ENCODE data around the gene DEPP1. TPM values are rescaled to one million over a fixed set of nuclear protein-coding genes. Genes with fewer than 3 reads are reported as not detected.
A peak's percentile ranks its signal among the peaks of the same experiment; 100 is the strongest.

The DEPP1 gene
- total RNA-seq, 2 donors from 2014 or later, result 0.31 to 0.53 TPM

GRCh38 chr10:44979281-44980191, 927 bp upstream of the DEPP1 start:
- no peak for ATAC-seq
- H3K27me3 Mint-ChIP-seq, result no peaks in the 10 kb centered on the region
- H3K4me1 Mint-ChIP-seq (ENCODE audit: low read depth in 2 of 2), result peaks cover 0 to 12% of the 10 kb centered on the region in 2 donors
- no peaks in the 10 kb centered on the region for H3K36me3 Mint-ChIP-seq
- no peaks in the 10 kb centered on the region for H3K9me3 Mint-ChIP-seq
- no peak for DNase-seq (ENCODE audit: low spot score)
- no peak overlapping the region for H3K4me3 Mint-ChIP-seq
- no peak overlapping the region for H3K27ac Mint-ChIP-seq

DNA sequence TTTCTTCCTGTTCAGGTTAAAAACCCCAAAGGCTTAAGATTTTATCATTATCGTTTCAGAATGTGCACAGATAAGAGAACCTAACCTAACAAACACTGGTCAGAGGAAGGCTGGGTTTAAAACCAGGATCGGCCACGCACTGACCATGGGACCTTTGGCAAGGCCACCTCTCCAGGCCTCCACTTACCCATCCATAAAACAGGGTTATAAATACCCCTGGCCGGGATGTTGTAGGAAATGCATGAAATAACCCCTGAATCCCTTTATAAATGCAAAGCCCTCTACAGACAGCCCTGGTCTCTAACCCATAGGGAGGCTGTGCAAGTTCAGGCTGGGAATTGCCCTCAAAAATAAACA, 418 bp downstream of the DEPP1 start:
- Mint-ChIP-seq H3K4me1 (ENCODE audit: low read depth in 2 of 2) (peaks cover 10 to 19% of the 10 kb centered on the region in 2 donors), H3K9me3 (no peaks in the 10 kb centered on the region), H3K27me3 (no peaks in the 10 kb centered on the region), H3K36me3 (no peaks in the 10 kb centered on the region), H3K27ac (no peak overlapping the region), H3K4me3 (no peak overlapping the region)
- DNase-seq (ENCODE audit: low spot score) (no peak), ATAC-seq (no peak)

- Mint-ChIP-seq H3K4me3 (no peak overlapping the region), H3K4me1 (ENCODE audit: low read depth in 2 of 2) (peaks cover 10 to 26% of the 10 kb centered on the region in 2 donors)
- no peak for ATAC-seq
These were observed 1.1 kb downstream of the DEPP1 start for GRCh38 chr10:44977287-44978212.

DNA sequence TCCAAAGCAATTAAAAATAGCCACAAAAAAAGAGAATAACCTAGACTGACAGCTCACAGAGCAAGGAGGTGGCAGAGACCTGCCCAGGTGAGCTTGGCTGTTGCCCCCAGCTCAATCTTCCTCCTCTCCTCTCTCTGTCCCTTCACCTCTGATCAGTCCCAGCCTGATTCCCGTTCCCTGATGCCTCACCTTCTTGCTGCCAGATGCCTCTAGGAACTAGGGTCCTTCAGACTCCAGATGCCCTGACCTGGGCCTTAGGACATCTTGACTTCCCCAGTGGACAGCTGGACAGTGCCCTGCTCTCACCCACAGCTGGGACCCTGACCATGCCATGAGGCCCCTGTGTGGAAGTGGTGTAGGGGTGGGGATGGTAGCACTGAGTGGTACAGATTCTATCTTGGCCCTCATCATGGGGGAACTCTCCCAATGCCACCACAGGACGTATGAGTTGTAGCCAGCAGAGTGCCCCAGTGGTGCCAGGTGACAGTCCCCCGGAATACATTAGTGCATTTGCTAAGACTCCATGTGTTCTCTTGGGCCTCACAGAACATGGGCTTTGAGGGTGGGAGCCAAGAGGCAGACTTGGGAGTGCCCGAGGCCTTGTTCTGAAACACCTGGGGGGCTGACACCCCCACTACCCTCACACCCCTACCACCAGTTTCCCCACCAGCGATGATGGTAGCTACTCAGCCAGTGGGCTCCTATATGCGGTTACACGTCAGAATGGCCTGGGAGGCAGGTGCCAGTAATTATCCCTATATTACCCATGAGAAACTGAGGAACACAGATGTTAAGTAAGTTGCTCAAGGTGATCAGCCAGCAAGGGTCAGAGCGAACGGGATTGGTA, 2.0 kb downstream of the DEPP1 start:
- peaks cover 10 to 29% of the 10 kb centered on the region in 2 donors for H3K4me1 Mint-ChIP-seq (ENCODE audit: low read depth in 2 of 2)
- DNase-seq (ENCODE audit: low spot score) (no peak), ATAC-seq (no peak)
- H3K27me3 Mint-ChIP-seq, result no peaks in the 10 kb centered on the region
- no peaks in the 10 kb centered on the region for H3K9me3 Mint-ChIP-seq
- peak overlapping the region in 1 of 2 donors; percentile 50 for H3K27ac Mint-ChIP-seq
- H3K4me3 Mint-ChIP-seq, result no peak overlapping the region
- no peaks in the 10 kb centered on the region for H3K36me3 Mint-ChIP-seq

More at GRCh38 chr10:44977287-44978212, 1.1 kb downstream of the DEPP1 start:
- Mint-ChIP-seq H3K9me3 (no peaks in the 10 kb centered on the region), H3K27ac (no peak overlapping the region), H3K27me3 (no peaks in the 10 kb centered on the region), H3K36me3 (no peaks in the 10 kb centered on the region)
- no peak for DNase-seq (ENCODE audit: low spot score)

- no peak for ATAC-seq
- Mint-ChIP-seq H3K4me1 (ENCODE audit: low read depth in 2 of 2) (peaks cover 10 to 31% of the 10 kb centered on the region in 2 donors), H3K4me3 (no peak overlapping the region), H3K9me3 (no peaks in the 10 kb centered on the region), H3K27me3 (no peaks in the 10 kb centered on the region), H3K27ac (peak overlapping the region in 1 of 2 donors; percentile 50), H3K36me3 (no peaks in the 10 kb centered on the region)
- no peak for DNase-seq (ENCODE audit: low spot score)
These were observed 2.9 kb downstream of the DEPP1 start for GRCh38 chr10:44975431-44976331.

DNA sequence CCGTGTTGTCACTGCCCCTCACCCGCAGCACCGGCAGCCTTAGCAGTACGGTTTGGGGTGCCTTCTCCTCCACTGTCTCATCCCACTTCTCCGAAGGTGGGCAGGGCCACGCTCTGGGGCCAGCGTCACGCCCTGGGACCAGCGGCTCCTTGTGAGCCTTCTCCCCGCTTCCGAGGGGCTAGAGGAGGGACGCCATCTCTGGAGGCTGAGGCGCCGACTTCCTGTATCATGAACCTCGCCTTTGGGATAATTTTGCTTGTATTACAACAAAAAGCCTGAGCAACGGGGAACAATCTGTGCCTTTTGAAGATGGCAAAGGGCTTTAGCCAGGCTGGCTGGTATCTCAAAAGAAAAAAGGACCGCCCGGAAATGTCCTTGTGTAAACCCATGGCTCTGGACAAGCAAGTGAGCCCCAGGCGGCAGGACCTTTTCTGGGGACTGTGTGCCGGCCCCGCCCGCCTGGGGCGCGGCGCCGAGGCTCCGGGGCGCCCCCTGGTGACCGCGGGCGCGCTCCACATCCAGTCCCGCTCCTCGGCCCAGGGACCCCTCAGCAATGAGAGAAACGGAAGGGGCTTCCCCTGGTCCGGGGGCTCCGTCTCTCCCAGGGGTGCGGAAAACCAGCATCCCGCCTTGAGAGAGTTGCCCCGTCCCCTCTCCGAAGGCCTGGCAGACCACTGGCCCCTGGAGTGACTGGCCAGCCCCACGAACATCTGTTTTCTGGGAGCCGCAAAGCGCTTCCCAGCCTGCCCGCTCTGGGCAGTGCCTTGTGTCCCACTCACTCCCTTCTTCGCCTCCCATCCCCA, 3.8 kb downstream of the DEPP1 start:
- DNase-seq (ENCODE audit: low spot score), result peak; percentile 80
- peak; percentile 89 to 92 for ATAC-seq
- H3K27me3 Mint-ChIP-seq, result no peaks in the 10 kb centered on the region
- no peaks in the 10 kb centered on the region for H3K36me3 Mint-ChIP-seq
- peak overlapping the region; percentile 59 for H3K4me3 Mint-ChIP-seq
- H3K27ac Mint-ChIP-seq, result peak overlapping the region in 1 of 2 donors; percentile 41
- no peaks in the 10 kb centered on the region for H3K9me3 Mint-ChIP-seq
- H3K4me1 Mint-ChIP-seq (ENCODE audit: low read depth in 2 of 2), result peaks cover 12 to 35% of the 10 kb centered on the region in 2 donors

DNA sequence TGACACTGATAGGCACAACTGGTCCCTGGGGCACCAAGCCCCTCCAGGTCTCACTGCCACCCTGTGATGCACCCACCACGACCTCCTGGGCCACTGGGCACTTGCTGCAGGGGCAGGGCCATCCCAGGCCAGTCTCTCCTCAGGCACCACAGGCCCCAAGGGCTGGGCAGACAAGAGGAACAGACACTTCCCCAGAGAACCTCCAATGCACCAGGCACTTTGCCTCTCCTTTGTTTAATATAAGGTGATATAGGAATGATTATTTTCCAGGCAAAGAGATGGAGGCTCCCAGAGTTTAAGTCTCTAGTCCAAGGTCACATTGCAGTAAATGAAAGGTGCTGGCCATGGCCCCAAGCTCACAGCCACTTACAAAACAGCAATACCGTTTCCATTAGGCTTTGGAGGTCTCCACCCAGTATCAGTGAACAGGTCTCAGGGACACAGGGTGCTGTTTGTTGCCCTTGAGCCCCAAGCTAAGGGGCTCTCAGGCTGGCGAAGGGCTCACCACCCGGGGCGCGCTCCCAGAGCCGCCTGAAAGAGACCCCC, 4.5 kb downstream of the DEPP1 start:
- Mint-ChIP-seq H3K27me3 (no peaks in the 10 kb centered on the region), H3K27ac (peak overlapping the region; percentile 41 to 86), H3K36me3 (no peaks in the 10 kb centered on the region), H3K9me3 (no peaks in the 10 kb centered on the region), H3K4me1 (ENCODE audit: low read depth in 2 of 2) (peaks cover 19 to 42% of the 10 kb centered on the region in 2 donors), H3K4me3 (peak overlapping the region; percentile 59)
- no peak for DNase-seq (ENCODE audit: low spot score)
- no peak for ATAC-seq

DNA sequence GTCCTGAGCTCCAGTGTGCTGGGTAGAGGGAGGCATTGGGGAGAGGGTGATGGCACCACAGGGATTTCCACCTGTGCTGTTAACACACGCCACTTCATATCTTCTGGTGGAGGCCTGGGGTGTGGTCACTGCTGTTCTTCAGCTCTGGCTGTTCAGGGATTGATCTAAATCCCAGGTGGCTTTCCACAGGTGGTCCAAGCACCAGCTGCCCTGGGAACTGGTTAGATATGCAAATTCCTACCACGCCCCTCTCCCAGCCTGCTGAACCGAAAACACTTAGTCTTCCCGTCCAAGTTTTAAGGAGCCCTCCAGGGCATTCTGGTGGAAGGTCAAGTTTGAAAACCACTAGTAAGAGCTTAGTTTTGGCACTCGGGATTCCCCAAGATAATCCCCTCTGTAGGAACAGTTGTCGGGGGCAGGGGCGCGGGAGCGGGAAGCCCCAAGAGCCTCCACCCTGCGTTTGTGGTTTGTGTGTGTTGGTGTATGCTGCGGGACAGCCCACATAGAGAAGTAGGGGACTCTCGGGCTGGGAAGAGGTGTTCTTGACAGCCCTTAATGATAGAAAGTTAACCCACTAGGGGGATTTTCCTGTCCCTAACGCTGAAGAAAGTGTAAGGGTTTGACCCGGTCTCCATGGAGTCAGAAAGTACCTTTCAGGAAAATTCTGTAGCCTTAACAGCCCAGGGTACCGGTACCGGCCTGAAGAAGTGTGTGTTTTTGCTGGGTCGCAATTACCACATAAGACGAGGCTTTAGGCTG, 5.1 kb downstream of the DEPP1 start:
- peak overlapping the region; percentile 39 for H3K4me3 Mint-ChIP-seq
- no peaks in the 10 kb centered on the region for H3K36me3 Mint-ChIP-seq
- H3K27me3 Mint-ChIP-seq, result no peaks in the 10 kb centered on the region
- peaks cover 25 to 48% of the 10 kb centered on the region in 2 donors for H3K4me1 Mint-ChIP-seq (ENCODE audit: low read depth in 2 of 2)
- H3K27ac Mint-ChIP-seq, result peak overlapping the region; percentile 41 to 86
- DNase-seq (ENCODE audit: low spot score) (peak; percentile 84), ATAC-seq (peak; percentile 17 to 67)
- H3K9me3 Mint-ChIP-seq, result peaks cover 4% of the 10 kb centered on the region

GRCh38 chr10:44972874-44973306, 5.7 kb downstream of the DEPP1 start:
- Mint-ChIP-seq H3K4me1 (ENCODE audit: low read depth in 2 of 2) (peaks cover 31 to 55% of the 10 kb centered on the region in 2 donors), H3K27me3 (no peaks in the 10 kb centered on the region), H3K4me3 (no peak overlapping the region), H3K36me3 (no peaks in the 10 kb centered on the region), H3K9me3 (peaks cover 4% of the 10 kb centered on the region), H3K27ac (peak overlapping the region; percentile 41 to 86)
- DNase-seq (ENCODE audit: low spot score), result no peak
- no peak for ATAC-seq

- H3K4me1 Mint-ChIP-seq (ENCODE audit: low read depth in 2 of 2), result peaks cover 37 to 58% of the 10 kb centered on the region in 2 donors
- DNase-seq (ENCODE audit: low spot score) (no peak), ATAC-seq (no peak)
- H3K27me3 Mint-ChIP-seq, result no peaks in the 10 kb centered on the region
- peaks cover 4% of the 10 kb centered on the region for H3K9me3 Mint-ChIP-seq
- no peak overlapping the region for H3K4me3 Mint-ChIP-seq
- H3K27ac Mint-ChIP-seq, result no peak overlapping the region
- no peaks in the 10 kb centered on the region for H3K36me3 Mint-ChIP-seq
These were observed 6.5 kb downstream of the DEPP1 start for GRCh38 chr10:44971935-44972757.
